H1 (cell line): Measurements from ENCODE around the gene SNRK.

Source experiments
- CBX8 ChIP-seq: fragments of 300-800, 300-1000 bp; sonication (generic); IDR thresholded peaks from 2 replicates; pipeline ENCODE4 v1.7.1; 2016; ENCODE audit warnings: low read depth, low read length, borderline replicate concordance
- HDAC2 ChIP-seq, 2 experiments: fragments of 300-600 bp in 1 of 2; sonication (generic) in 1 of 2; IDR thresholded peaks; 2 replicates each; pipeline ENCODE4 v1.6.1; 2011 to 2012; ENCODE audit warnings: low read depth in 2 of 2, low read length in 2 of 2, mild to moderate bottlenecking in 2 of 2, moderate library complexity in 2 of 2, borderline replicate concordance in 1 of 2, inconsistent platforms in 1 of 2
- POLR2A ChIP-seq, 2 experiments: IDR thresholded peaks; 1 replicate in 1 of 2; 2 replicates in 1 of 2; pipeline ENCODE4 v1.6.1; 2011; ENCODE audit warnings: low read depth in 2 of 2, low read length in 2 of 2, mild to moderate bottlenecking in 2 of 2; ENCODE audit errors: control extremely low read depth in 1 of 2
- POLR2AphosphoS5 ChIP-seq: IDR thresholded peaks from 2 replicates; pipeline ENCODE4 v1.6.1; 2011; ENCODE audit warnings: low read depth, low read length
- RAD21 ChIP-seq, 2 experiments: IDR thresholded peaks in 1 of 2; conservative IDR thresholded peaks in 1 of 2; 2 replicates each; pipeline ENCODE4 v1.6.1; 2011; ENCODE audit warnings: low read depth in 2 of 2, low read length in 2 of 2, improper control_type of control experiment in 1 of 2, inconsistent platforms in 1 of 2, mild to moderate bottlenecking in 1 of 2, moderate library complexity in 1 of 2
- SP1 ChIP-seq: IDR thresholded peaks from 2 replicates; pipeline ENCODE4 v1.6.1; 2011; ENCODE audit warnings: low read depth, low read length
- SP2 ChIP-seq: IDR thresholded peaks from 2 replicates; pipeline ENCODE4 v1.6.1; 2012; ENCODE audit warnings: mild to moderate bottlenecking, low read length, inconsistent platforms
- SRF ChIP-seq: IDR thresholded peaks from 2 replicates; pipeline ENCODE4 v1.6.1; 2011; ENCODE audit warnings: mild to moderate bottlenecking, low read depth, low read length, moderate library complexity
- TAF1 ChIP-seq: IDR thresholded peaks from 2 replicates; pipeline ENCODE4 v1.6.1; 2011; ENCODE audit warnings: mild to moderate bottlenecking, low read depth, low read length
- YY1 ChIP-seq: IDR thresholded peaks from 2 replicates; pipeline ENCODE4 v1.6.1; 2011; ENCODE audit warnings: low read depth, mild to moderate bottlenecking, low read length
- TF ChIP-seq, protein P1 (sequence below): IDR thresholded peaks from 2 replicates; pipeline ENCODE4 v1.6.1; 2012; ENCODE audit warnings: inconsistent platforms
- TF ChIP-seq, protein P2 (sequence below), 3 experiments: IDR thresholded peaks; 1 replicate in 2 of 3; 2 replicates in 1 of 3; pipeline versions ENCODE4 v1.5.1 to v1.6.1; 2011; ENCODE audit warnings: low read length in 3 of 3, mild to moderate bottlenecking in 3 of 3, inconsistent platforms in 2 of 3, low read depth in 1 of 3, moderate library complexity in 1 of 3; ENCODE audit not compliant: insufficient read depth in 1 of 3; ENCODE audit errors: control extremely low read depth in 1 of 3

DNA sequence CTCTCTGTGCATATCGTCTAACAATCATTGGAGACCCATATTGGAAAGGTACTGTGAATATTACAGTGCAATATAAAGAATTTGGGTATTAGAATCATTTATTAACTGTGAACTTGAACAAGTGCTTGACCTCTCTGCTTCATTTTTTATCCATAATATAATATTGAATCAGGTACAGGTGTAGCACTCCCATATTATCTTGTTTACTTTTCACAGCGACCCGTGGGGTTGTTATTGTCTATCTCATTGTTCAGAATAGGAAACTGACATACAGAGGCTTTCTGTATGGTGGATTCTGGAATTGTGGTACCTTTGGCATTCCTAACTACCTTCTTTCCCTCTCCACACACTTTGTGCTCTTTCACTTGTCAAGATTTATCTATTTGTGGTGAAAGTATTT is 17.8 kb downstream of the SNRK start:
- no peak for TF ChIP-seq POLR2AphosphoS5
- TF ChIP-seq, protein P1, sequence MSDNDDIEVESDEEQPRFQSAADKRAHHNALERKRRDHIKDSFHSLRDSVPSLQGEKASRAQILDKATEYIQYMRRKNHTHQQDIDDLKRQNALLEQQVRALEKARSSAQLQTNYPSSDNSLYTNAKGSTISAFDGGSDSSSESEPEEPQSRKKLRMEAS = no peak
- TF ChIP-seq RAD21 (IDR thresholded peaks at IDR 0.05 in 1 of 2, conservative IDR thresholded peaks at IDR 0.05 in 1 of 2; ENCODE audit: low read depth in 2 of 2, low read length in 2 of 2) = no peak
- TF ChIP-seq SP1 = no peak
- TF ChIP-seq TAF1 = no peak
- no peak for TF ChIP-seq SP2
- TF ChIP-seq POLR2A (IDR thresholded peaks at IDR 0.05; ENCODE audit: control extremely low read depth in 1 of 2, low read depth in 2 of 2, low read length in 2 of 2) = no peak
- TF ChIP-seq HDAC2 (IDR thresholded peaks at IDR 0.05; ENCODE audit: borderline replicate concordance in 1 of 2, low read depth in 2 of 2, low read length in 2 of 2) = no peak
- TF ChIP-seq, protein P2, sequence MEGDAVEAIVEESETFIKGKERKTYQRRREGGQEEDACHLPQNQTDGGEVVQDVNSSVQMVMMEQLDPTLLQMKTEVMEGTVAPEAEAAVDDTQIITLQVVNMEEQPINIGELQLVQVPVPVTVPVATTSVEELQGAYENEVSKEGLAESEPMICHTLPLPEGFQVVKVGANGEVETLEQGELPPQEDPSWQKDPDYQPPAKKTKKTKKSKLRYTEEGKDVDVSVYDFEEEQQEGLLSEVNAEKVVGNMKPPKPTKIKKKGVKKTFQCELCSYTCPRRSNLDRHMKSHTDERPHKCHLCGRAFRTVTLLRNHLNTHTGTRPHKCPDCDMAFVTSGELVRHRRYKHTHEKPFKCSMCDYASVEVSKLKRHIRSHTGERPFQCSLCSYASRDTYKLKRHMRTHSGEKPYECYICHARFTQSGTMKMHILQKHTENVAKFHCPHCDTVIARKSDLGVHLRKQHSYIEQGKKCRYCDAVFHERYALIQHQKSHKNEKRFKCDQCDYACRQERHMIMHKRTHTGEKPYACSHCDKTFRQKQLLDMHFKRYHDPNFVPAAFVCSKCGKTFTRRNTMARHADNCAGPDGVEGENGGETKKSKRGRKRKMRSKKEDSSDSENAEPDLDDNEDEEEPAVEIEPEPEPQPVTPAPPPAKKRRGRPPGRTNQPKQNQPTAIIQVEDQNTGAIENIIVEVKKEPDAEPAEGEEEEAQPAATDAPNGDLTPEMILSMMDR (IDR thresholded peaks at IDR 0.05; ENCODE audit: control extremely low read depth in 1 of 3, insufficient read depth in 1 of 3, low read depth in 1 of 3, low read length in 3 of 3) = no peak
- no peak for TF ChIP-seq YY1
- no peak for TF ChIP-seq CBX8
- no peak for TF ChIP-seq SRF
